Measurements from ENCODE around the gene LAMTOR5.
"Not testable (repeated sequence)": the region's sequence is repeated elsewhere in the genome, so short reads cannot be mapped to it uniquely, and the experiment has no call there.

Gene LAMTOR5

DNA sequence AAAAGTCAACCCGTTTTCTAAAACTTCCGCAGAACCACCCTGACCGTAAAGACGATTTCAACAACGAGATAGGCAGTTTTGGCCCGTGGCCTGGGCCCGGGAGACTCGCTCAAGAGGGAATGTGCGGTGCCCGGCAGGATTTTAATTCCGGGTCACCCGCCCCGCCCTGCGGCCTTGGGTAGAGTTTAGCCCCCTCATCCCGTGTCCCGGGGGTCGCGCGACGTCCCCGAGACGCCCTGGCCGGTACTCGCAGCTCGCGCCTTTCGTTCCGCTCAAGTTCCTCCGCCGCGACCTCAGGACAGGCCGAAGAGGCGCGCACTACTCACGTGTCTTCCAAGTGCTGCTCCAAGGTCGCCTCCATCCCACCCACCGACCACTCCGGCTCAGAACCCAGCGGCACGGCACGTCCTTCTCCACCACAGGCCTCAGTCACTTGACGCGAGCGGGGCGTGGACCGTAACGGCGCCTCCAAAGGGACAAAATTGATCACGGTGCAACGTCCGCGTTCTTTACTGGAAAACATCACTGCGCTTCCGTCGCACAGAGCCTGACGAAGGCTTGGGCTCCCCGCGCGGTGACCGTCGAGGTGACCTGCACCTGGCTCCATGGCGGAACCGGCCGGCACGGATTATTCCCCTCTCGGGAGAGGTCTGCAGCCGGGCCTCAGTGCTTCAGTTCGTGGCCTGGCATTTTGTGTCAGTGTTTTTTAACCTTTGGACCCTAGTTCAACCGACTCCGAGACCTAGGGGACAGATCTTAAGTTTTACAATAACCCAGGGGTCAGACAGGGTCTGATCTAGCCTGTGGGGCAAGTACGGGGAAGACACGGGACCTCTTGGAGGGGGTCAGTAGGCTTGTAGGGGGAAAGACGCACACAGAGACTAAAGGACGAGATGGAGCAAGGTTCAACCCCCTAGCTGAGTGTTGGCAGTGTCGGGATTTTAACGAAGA is at the start of gene LAMTOR5:
Gene LAMTOR5, minus strand, starts transcription at position 435 of the 951 bp plus-strand sequence. Its CDS starts 74 bp downstream, at position 361.
- in situ Hi-C loops (cut with MboI; ENCODE audit: low sequenced_read_pairs), result no loop called here

DNA sequence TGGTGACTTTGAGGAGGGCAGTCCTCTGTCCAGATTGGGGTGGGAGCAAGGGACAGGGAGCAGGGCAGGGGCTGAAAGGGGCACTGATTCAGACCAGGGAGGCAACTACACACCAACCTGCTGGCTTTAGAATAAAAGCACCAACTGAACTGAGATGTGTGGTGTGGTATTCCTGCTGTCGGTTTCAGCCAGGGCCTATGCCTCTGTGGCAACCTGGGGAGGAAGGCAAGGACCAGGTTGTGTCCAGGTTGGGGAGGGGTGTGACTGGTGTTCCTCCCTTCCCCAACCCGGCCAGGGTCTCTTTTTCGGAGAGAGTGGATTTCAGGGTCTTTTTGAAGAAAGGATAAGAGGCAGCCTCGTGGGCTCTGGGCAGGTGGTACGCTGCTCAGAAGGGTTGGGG is 49.7 kb upstream of the LAMTOR5 start:
- in situ Hi-C loops (cut with MboI; ENCODE audit: low sequenced_read_pairs), result no loop called here

DNA sequence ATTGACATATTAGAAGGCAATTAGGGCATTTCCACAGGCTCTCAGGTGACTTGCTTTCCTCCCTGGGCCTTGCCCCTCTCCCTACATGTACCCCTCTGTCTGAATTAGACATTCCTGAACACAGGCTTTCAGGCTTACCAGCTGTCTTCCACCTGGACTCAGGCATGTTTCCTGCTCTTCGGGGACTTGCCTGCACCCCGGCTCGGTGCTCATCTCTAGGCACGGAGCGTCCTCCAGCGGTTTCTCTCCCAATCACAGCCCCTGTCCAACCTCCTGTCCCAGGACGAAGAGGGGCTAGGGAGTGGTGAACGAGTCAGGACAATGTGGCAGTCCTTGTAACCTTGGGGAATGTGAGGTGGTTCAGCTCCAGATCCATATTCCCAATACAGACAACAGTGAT is 47.7 kb upstream of the LAMTOR5 start:
- in situ Hi-C loops (cut with MboI; ENCODE audit: low sequenced_read_pairs), result no loop called here

DNA sequence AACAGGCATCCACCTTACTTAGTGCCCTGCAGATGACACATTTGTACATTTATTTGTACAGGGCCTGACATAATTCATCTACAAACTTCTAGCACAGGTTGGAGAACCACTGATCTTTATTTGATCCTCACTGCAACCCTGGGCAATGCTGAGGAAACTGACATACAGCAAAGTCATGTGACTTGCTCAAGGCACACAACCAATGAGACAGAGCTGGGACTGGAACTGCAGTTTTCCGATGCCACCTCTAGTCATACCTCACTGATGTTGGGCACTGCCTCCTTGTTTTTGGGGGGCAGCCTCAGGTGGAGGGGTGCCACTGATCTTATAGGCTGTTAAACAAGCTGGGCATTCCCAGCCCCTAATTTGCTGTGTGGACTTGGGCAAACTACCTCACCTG is 46.8 kb upstream of the LAMTOR5 start:
- in situ Hi-C loops (cut with MboI; ENCODE audit: low sequenced_read_pairs), result no loop called here

DNA sequence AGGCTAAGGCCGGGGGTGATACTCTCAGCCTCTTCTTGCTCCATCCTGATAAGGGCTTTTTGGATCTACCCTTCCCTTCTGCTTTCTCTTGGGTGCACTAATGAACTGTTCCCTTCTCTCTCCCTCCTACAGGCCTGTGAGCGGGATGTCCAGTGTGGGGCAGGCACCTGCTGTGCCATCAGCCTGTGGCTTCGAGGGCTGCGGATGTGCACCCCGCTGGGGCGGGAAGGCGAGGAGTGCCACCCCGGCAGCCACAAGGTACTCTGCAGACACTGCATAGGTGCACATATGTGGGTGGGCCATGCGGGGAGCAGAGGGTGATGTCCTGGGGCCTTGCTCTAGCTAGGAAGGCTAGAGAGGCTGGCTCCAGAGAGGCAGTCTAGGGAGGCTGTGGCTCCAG is 46.3 kb upstream of the LAMTOR5 start:
- in situ Hi-C loops (cut with MboI; ENCODE audit: low sequenced_read_pairs), result no loop called here

DNA sequence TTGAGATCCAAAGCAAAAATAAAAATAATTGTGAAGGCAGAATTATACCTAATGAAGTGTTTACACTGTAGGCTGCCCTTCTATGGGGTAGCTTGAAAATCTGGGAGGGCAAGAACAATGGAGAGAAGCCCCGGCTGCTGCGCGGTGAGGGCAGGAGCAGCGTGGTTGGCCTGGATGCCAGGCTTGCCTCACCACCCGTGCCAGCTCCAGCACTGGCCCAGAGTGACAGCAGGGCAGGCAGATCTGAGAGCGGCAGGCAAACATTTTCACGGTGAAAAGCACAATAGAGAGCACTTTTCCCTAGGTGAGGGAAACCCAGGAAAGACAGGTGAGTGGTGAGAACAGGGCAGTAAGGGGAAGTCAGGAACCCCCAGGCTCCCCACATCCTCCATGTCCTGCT is 44.8 kb upstream of the LAMTOR5 start:
- in situ Hi-C loops (cut with MboI; ENCODE audit: low sequenced_read_pairs), result no loop called here

DNA sequence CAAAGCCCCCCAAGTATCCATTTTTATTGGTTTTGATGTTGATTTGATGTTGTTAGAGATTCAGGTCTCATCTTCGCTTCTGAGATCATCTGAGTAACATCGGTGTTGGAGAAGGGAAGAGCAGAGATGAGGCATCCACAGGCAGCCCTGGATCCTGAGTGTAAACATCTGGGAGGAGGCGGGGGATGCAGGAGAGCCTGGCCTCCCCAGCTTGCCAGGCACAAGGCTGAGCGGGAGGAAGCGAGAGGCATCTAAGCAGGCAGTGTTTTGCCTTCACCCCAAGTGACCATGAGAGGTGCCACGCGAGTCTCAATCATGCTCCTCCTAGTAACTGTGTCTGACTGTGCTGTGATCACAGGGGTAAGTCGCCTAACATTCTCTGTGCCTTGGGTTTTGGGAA is 43.4 kb upstream of the LAMTOR5 start, which contains the start of gene PROK1:
Gene PROK1, plus strand, starts transcription at position 221 of the 400 bp plus-strand sequence. Its CDS starts 68 bp downstream, at position 289.
- in situ Hi-C loops (cut with MboI; ENCODE audit: low sequenced_read_pairs), result no loop called here

DNA sequence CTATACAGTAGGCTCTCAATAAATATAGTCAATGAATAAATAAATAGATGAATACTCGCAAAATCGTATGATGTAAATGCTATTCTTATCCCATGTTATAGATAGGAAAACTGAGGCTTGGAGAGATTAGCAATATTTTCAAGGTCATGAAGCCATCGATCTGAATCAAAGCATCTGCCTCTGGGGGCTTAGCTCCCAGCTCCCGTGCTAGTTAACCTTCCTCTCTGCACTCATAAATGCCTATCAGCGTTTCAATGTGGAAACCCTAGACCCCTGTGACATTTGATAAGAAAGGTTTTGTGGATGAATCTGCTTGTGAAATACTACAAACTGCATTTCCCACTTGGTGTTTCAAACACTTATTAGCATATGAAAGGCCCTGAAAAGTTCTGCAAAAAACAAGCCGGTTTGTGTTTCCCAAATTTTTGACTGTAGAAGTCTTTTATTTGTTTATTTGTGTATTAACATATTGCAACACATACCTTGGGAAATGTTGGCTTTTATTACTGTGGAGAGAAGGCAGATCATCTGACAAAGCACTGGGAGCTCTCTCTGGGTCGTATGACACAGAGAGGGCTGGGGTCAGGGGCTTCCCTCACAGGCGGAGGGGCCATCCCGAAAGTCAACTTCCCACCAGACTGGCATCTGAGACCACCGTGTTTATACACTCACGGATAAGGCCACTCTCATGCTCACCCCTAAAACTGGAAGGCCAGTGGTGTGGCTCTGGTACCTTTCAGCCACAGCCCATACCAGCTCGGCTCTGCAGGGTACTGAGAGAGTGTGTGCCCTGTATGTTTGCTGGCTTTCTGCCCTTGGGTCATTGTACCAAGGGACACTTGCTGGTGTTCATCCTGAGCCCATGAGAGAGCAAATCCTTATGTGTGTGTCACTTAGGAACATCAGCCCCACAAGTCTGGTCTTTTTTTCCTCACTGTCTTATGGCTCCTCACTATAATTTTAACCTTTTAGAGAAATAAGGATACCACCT is 42.5 kb upstream of the LAMTOR5 start:
- in situ Hi-C loops (cut with MboI; ENCODE audit: low sequenced_read_pairs), result no loop called here

DNA sequence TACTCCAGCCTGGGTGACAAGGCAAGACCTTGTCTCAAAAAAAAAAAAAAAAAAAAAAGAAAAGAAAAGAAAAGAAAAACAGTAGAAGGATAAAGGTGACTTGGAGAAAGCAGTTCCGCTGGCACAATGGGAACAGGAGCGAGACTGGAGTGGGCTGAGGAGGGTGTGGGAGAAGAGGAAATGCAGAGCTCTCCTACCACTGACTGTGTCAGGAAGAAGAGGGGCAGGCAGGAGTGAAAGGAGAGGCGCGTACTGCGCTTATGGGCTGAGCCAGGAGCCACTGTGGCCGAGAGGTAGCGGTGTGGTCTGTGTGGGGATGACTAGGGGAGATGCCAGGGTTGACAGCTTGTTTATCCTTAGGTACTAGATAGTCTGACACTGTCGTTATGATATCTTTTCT is 37.1 kb upstream of the LAMTOR5 start:
- in situ Hi-C loops (cut with MboI; ENCODE audit: low sequenced_read_pairs), result no loop called here

DNA sequence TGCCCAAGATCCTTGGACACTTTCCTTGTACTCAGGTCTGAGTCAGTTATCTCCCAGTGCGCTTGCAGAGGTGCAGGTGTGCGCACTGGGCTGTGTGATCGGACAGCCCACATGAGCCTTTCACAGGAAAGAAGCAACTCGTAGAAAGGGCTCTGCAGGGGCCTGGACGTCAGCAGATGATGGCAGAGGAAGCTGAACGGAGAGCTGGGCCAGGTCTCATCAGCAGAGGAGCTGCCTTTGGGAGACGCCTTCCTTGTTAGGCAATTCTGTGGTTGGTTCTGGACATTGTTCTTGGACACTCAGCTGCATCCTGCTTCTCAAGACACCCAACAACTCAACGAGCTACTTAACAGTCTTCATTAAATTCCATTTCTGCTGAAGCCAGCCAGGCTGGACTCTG is 36.0 kb upstream of the LAMTOR5 start:
- in situ Hi-C loops (cut with MboI; ENCODE audit: low sequenced_read_pairs), result no loop called here

DNA sequence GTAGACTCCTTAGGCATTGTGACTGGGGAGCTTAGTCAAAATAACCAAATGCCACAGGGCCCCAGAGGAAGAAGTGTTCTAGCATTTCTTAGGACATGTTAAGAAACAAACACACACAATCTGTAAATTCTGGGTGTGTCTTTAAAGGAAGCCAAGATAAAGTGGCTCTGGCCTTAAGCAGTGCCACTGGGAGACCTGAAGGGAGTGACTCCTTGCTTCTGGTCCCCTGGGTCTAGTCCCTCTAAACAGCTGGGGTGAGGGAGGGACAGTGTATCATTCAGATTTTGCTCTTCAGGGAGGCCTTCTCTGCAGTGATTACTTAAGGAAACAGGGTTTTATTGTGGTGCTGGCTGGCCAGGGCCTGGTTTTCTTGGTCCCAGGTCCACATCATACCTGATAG is 34.4 kb upstream of the LAMTOR5 start:
- in situ Hi-C loops (cut with MboI; ENCODE audit: low sequenced_read_pairs), result no loop called here

DNA sequence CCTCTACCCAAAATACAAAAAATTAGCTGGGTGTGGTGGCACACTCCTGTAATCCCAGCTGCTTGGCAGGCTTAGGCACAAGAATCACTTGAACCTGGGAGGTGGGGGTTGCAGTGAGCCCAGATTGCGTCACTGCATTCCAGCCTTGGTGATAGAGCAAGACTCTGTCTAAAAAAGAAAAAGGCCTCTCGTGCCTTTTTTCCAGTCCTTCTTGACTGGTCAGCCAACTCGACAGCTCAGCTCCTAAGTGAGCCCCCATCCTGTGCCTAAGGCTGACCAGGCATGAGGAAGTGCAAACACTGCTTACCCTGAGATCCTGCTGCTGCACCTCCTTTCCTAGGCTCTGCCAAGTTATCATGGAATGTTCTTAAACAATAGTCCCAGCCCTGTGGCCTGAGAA is 33.4 kb upstream of the LAMTOR5 start:
- in situ Hi-C loops (cut with MboI; ENCODE audit: low sequenced_read_pairs), result no loop called here

DNA sequence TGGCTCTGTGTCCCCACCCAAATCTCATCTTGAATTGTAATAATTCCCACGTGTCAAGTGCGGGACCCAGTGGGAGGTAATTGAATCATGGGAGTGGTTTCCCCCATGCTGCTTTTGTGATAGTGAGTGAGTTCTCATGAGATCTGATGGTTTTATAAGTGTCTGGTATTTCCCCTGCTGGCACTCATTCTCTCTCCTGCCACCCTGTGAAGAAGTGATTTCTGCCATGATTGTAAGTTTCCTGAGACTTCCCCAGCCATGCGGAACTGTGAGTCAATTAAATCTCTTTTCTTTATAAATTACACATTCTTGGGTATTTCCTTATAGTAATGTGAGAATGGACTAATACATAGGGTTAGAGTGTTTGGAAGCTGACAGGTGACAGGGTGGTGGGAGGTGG is 32.4 kb upstream of the LAMTOR5 start:
- in situ Hi-C loops (cut with MboI; ENCODE audit: low sequenced_read_pairs), result not testable (repeated sequence)

DNA sequence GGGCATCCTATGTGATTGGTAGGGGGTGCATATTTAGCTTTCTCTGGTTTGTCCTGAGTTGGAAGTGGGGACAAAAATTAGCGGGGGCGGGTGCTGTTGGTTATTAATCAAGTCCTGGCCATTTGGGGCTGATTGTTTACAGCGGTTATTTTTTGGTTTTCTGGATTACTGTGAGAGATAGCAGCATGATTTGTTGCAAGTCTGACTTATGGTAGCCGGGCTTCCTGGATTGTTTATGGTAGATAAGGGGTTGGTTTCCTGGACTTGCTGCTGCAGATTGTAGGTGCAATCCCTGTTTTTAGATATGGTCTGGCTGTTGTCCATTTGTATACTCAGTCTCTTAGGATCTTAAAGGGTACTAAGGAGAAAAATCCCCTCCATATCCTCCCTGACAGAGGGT is 31.4 kb upstream of the LAMTOR5 start:
- in situ Hi-C loops (cut with MboI; ENCODE audit: low sequenced_read_pairs), result no loop called here

DNA sequence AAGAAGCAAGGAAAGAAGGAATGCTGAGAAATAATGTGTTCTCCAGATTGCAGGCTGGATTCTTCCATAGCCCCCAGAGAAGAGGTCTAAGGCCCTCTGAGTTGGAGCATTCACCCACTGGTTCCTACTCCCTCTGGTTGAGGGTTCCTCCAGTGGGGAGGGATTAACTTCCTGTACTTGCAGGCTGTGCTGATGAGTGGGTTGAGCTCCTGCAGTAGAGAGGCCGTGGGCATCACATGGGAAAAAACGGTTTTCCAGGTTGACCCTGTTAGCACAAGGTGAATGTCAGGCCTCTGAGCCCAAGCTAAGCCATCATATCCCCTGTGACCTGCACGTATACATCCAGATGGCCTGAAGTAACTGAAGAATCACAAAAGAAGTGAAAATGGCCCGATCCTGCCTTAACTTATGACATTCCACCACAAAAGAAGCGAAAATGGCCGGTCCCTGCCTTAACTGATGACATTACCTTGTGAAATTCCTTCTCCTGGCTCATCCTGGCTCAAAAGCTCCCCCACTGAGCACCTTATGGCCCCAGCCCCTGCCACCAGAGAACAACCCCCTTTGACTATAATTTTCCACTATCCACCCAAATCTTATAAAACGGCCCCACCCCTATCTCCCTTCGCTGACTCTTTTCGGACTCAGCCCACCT is 30.3 kb upstream of the LAMTOR5 start:
- in situ Hi-C loops (cut with MboI; ENCODE audit: low sequenced_read_pairs), result not testable (repeated sequence)

DNA sequence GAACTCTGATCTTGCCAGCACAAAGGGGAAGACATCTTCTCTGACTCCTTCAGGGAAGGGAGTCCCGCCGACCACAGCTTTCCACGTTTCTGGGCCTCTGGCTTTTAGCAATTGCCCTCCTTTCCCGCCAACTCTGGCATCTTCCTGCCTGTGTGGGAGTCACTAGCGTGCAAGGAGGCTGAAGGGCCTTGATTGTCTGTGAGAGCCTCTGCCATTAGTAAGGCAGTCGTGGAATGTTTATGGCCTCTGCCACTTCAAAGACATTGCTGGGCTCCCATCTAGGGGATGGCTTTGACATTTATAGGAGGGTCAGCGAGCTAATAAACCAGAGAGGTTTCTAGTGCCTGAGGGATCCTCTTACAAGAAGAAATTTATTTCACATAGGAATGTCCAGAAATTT is 29.1 kb upstream of the LAMTOR5 start:
- in situ Hi-C loops (cut with MboI; ENCODE audit: low sequenced_read_pairs), result no loop called here

DNA sequence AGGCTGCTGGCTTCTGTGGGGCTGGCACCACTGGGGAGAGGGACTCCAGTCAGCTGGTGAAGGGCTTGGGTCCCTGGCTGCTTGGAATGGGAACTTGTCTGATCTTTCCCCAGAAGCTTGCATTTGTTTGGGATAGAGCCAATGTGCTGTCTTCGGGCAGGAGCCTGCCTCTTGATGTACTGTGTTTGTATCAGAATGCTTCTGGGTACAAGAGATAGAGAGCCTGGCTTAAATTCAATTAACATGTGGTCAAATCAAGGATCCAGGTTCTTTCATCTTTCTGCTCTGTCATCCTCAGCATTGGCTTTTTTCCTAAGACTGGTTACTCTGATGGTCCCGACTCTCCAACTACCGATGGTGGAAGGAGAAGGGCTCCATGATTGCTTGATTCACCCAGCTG is 27.5 kb upstream of the LAMTOR5 start:
- in situ Hi-C loops (cut with MboI; ENCODE audit: low sequenced_read_pairs), result no loop called here

DNA sequence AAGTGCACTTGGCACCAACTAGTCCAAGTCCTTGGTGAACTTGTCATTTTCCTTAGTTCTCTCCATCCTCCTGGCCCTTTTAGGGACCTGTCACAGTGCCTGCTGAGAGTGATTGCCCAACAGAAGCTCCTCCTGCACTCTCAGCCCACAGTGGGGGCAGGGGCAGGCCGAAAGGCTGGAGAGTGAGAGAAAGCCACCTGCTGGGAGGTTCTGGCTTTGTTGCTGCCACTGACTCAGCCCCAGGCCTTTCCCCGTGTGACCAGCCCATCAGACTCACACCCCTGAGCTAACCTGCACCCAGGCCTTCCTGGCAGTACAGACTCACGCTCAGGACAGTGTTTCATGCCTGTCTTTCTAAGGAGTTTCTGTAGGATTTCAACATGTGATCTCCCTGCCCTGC is 26.3 kb upstream of the LAMTOR5 start:
- in situ Hi-C loops (cut with MboI; ENCODE audit: low sequenced_read_pairs), result no loop called here

DNA sequence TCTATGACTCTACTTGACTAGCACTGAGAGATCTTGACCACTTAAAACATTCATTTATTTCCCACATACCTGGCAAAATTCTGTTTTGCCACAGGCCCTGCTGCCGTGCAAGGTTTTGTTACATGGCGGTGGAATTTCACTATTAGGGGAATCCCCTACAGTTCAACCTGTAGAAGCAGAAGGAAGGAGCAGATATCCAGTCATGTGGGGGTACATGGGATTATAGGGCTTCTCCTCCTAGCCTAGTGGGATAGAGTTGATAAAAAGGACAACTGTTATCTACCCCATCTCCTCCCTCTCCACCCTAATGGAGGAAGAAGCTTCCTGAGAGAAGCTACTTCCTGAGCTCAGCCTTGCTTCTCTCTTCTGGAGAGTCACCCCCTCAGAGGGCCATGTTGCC is 25.7 kb upstream of the LAMTOR5 start:
- in situ Hi-C loops (cut with MboI; ENCODE audit: low sequenced_read_pairs), result no loop called here

DNA sequence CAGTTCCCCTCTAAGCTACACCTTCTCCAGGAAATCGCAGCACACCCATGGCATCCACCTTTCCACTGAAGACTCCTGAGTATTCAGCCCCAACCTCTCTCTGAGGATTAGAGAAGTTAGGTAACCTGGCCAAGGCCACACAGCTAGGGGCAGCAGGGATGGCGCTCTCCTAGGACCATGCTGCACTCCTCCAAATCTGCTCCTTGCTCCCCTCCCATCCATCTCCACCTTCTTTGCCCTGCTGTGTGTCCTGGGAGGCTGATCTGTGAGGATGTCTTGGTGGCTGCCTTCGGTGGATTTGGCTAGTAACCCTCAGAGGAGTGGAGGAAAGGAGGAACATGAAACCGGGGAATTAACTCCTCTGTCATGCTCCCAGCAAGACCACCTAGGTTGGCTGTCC is 23.4 kb upstream of the LAMTOR5 start:
- in situ Hi-C loops (cut with MboI; ENCODE audit: low sequenced_read_pairs), result no loop called here

DNA sequence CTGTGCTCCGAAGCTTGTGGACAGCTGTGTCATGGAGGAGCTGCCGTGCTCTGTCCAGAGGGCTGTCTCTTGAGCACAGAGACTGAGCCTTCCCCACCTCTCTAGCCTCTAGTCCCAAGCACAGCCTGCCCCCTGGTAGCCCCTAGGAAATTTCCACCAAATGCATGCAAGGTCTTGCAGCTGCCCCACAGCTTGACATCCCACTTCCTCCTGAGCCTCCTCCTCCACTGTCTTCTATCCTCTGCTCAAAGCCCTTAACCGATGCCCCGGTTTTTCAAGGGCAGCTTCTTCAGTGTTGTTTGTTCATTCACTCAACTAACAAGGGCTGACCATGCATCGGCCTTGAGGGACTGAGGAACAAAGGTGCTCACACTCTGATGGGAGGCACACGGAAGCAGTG is 22.9 kb upstream of the LAMTOR5 start:
- in situ Hi-C loops (cut with MboI; ENCODE audit: low sequenced_read_pairs), result no loop called here
